SK-N-DZ (cell line): ENCODE results near the gene TRPC4AP.
"Not testable (repeated sequence)": the region's sequence is repeated elsewhere in the genome, so short reads cannot be mapped to it uniquely, and the experiment has no call there.

Source experiments
- DNase-seq: peaks from one replicate; pipeline ENCODE4 v3.0.0-alpha.2; 2015; ENCODE audit warnings: low spot score

The TRPC4AP gene

GRCh38 chr20:35106827-35107380 is 14.3 kb upstream of the TRPC4AP start:
- no peak for DNase-seq

GRCh38 chr20:35104685-35105295 is 12.2 kb upstream of the TRPC4AP start:
- no peak for DNase-seq

DNA sequence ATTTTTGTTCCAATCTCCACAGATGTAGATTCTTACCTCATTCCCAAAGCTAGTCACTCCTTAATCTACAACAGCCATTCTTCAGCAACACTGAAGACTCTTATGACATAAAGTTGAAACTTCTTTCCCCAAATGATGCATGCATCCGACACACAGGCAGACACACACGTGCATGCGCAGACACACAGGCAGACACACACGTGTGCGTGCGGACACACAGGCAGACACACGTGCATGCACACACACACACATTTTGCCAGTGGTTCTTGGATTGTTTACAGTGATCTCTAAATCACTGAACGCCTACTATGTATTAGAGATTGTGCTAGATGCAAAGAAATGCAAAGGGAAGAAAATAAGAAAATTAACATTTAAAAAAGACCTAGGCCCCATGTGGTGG is 9.0 kb upstream of the TRPC4AP start:
- DNase-seq = no peak

DNA sequence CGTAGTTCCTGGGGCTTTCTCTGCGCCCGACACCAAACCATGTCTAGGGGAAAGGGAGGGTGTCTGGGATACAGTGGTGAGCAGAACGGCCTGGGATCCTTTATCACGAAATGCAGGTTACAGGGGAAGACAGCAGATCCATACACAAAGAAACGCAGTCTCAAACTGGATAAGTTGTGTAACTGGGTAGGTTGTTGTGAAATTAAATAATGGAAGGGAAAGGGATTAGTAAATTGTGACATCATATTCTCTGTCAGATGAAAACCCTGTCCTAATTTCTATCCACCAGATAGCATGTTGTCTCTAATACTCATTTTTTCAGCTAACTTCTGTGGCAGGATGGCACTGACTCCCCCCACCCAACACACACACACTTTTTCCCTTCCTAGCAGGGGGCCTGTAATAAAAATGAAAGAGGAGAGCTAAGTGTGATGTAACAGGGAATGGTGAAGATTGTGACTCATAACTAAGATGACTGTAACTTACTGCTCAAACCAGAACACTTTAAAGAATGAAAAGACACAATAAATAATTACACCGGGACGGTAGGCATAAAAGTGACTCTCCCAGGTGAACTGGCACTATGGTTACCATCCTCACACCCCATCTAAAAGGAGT is 769 bp upstream of the TRPC4AP start:
- DNase-seq = no peak

- peak; percentile 41 for DNase-seq
Observed at GRCh38 chr20:35091816-35092523, 637 bp downstream of the TRPC4AP start.

DNA sequence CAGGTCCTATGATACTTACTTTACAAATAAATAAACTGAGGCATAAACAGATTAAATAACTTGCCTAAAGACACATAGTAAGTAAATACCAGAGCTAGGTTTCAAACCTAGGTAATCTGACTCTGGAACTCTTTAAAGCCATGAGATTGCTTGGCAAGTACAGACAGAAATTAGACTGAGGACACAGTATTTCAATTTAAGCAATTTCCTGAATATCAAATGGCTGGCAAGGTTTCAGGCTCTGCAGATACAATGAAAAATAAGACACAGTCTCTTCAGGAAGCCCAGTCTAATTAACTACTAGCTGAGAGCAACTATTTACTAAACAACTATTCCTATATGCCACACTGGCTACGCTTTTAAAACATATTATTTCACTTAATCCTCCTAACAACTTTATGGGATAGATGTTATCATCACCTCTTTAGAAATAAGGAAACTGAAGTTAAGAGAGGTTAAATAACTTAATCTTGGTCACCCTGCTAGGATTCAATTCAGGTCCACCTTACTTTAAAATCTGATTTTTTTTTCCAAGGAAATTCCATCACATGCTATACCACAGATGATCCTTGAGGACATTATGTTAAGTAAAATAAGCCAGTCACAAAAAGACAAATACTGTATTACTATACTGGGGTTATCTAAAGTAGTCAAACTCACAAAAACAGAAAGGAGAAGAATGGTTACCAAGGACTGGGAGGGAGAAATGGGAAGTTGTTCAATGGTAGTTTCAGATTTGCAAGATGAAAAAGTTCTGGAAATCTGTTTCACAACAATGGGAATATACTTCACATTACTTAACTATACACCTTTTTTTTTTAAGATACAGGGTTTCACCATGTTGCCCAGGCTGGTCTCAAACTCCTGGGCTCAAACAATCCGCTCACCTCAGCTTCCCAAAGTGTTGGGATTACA is 4.1 kb downstream of the TRPC4AP start:
- DNase-seq = no peak

DNA sequence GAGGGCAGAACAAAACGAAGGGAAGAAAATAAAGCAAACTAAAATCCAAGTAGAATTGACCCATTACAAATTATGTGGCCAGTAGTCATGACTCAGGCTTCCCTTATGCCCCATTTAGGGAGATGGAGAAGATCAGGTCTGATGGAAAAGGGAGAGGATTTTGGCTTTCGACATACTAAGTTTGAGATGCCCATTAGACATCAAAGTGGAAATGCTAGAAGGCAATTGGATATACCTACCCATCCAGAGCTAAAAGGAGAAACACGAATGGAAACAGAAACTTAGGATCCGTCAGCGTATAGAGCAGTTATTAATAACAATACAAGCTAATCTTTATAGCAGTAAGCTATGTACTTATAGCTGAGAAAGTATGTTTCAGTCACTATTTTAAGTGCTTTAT is 4.8 kb downstream of the TRPC4AP start:
- no peak for DNase-seq

- no peak for DNase-seq
Observed at GRCh38 chr20:35087355-35087754, 5.3 kb downstream of the TRPC4AP start.

DNA sequence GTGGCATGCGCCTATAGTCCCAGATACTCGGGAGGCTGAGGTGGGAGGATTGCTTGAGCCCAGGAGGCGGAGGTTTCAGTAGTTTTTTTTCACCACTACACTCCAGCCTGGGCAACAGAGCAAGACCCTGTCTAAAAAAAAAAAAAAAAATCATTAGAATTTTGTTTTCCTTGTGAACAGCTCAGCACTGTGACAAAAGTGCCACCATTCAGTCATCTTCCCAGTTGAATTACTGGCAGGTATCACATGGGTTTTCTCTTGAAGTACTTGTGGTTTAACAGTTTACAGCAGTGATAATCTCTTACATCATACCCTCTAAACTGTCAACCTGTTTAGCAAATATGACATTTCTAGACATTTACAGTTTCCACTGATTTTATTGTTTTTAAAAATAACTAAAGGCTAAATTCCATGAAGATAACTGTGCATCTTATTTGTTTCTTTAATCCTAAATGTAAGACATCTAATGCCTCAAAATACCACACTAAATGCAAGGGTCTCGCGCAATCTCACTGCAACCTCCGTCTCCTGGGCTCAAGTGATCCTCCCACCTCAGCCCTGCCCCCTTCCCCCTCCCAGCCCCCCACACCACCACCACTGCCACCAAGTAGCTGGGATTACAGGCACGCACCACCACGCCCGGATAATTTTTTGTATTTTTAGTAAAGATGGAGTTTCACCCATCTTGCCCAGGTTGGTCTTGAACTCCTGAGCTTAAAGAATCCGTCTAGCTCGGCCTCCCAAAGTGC is 7.0 kb downstream of the TRPC4AP start:
- no peak for DNase-seq

- DNase-seq = no peak
Observed at GRCh38 chr20:35084998-35085397, 7.6 kb downstream of the TRPC4AP start.

GRCh38 chr20:35080348-35080642 is 12.3 kb downstream of the TRPC4AP start:
- DNase-seq = not testable (repeated sequence)

GRCh38 chr20:35079472-35080347 is 12.9 kb downstream of the TRPC4AP start:
- DNase-seq = no peak

GRCh38 chr20:35077872-35078271 is 14.7 kb downstream of the TRPC4AP start:
- DNase-seq = no peak

DNA sequence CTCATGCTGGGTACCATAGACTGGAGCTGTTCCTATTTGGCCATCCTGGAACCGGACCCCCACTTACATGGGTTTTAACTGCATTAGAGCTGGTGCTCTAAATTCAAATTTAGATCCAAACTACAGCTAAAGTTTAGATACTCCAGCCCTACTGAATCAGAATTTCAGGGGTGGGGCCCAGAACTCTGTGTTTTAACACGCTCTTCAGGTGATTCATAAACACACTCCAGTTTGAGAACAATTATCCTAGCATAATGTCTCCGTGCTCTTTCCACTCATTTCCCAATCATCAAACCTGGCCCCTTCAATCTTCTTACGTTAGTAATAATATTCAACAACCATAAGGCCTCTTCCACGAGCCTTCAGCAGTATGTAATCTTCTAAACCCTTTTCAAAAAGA is 15.3 kb downstream of the TRPC4AP start:
- DNase-seq = no peak

DNA sequence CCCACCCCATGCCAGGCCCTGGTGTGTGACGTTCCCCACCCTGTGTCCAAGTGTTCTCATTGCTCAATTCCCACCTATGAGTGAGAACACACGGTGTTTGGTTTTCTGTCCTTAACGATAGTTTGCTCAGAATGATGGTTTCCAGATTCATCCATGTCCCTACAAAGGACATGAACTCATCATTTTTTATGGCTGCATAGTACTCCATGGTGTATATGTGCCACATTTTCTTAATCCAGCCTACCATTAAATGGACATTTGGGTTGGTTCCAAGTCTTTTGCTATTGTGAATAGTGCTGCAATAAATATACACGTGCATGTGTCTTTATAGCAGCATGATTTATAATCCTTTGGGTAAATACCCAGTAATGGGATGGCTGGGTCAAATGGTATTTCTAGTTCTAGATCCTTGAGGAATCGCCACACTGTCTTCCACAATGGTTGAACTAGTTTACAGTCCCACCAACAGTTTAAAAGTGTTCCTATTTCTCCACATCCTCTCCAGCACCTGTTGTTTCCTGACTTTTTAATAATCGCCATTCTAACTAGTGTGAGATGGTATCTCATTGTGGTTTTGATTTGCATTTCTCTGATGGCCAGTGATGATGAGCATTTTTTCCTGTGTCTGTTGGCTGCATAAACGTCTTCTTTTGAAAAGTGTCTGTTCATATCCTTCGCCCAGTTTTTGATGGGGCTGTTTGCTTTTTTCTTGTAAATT is 21.0 kb downstream of the TRPC4AP start:
- not testable (repeated sequence) for DNase-seq

- DNase-seq = no peak
Observed at GRCh38 chr20:35066194-35066593, 26.4 kb downstream of the TRPC4AP start.

DNA sequence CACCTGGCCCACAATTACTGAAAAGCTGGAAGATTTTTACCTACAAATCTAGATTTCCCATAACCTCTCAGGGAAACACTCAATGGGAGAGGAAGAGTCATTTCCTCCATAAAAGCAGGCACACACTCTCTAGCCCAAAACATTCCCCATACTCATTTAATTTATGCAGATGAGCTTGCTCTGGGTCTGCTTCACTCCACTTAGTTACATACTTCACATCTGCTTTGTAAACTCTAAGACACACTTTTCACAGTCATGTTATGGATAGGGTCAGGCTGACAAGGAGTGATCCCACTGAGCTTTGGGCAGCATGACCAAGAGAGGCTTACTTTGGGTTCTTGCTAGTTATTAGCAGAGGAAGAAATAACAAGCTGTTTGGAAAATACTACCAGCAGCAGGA is 27.4 kb downstream of the TRPC4AP start:
- no peak for DNase-seq

DNA sequence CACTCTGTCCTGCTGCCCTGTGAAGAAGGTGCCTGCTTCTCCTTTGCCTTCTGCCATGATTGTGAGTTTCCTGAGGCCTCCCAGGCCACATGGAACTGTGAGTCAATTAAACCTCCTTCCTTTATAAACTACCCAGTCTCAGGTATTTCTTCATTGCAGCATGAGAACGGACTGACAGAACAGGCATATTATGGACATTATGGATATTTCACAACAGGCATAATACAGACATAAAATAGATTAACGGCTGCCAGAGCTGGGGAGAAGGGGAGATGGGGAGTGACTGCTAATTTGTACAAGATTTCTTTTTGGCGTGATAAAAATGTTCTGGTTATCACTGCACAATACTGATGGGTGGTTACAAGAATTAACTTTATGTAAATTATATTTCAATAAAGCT is 29.4 kb downstream of the TRPC4AP start:
- no peak for DNase-seq

DNA sequence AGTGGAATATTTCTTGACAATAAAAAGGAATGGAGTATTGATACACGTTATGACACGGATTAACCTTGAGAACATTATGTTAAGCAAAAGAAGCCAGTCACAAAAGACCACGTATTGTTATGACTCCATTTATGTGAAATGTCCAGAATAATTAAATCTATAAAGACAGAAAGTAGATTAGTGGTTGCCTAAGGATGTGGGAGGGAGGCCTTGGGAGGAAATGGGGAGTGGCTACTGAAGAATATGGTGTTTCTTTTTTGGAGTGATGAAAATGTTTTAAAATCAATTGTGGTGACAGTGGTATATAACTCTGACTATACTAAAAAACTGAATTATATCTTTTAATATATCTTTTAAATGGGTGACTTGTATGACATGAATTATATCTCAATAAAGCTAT is 30.1 kb downstream of the TRPC4AP start:
- DNase-seq = no peak

GRCh38 chr20:35060168-35060567 is 32.4 kb downstream of the TRPC4AP start:
- DNase-seq = no peak
